OCI-LY3 (cell line): ENCODE results near the gene CGB7.

ENCODE experiments used
- CTCF ChIP-seq: fragments of 200-600, 300-600 bp; sonication (generic); IDR thresholded peaks from 2 replicates; pipeline ENCODE4 v1.5.1; 2014; ENCODE audit warnings: antibody characterized with exemption, low read length, low read depth
- EZH2phosphoT487 ChIP-seq: fragments of 200-600 bp; shearing (Covaris generic); IDR thresholded peaks from 2 replicates; pipeline ENCODE4 v1.6.1; 2018; ENCODE audit warnings: antibody characterized with exemption, mixed run types, low read depth

- TF ChIP-seq CTCF: no peak
- TF ChIP-seq EZH2phosphoT487: no peak
Observed at GRCh38 chr19:49022116-49022515, 35.4 kb downstream of the CGB7 start.
